NCI-H1048 (cell line): ENCODE measurements around the gene NID1.

Source experiments
- DNase-seq: peaks from one replicate; lab custom pipeline; 2025; lab: John Stamatoyannopoulos, UW

NID1 gene

DNA sequence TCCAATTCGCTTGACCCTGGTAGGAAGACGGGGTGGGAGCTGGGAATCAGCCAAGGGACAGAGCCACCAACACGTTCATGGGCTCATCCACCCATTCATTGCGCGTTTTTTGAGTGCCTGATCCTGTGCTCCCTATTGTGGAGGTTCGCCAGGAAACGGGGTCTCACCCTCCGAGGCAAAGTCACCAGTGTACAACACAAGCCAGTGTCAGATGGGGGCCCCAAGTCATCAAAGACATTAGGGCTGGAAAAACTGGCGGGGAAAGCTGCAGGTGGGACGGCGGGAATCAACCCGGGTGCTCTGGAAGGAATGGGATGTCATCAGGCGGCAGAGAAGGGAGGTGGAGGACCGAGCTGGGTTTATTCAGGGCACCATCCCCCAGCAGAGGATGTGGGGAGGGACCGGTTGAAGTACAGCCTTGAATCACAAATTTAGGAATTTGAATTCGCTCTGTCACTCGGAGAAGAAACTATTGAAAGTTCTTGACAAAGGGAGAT, 667 bp upstream of the NID1 start:
- DNase-seq: no peak

DNA sequence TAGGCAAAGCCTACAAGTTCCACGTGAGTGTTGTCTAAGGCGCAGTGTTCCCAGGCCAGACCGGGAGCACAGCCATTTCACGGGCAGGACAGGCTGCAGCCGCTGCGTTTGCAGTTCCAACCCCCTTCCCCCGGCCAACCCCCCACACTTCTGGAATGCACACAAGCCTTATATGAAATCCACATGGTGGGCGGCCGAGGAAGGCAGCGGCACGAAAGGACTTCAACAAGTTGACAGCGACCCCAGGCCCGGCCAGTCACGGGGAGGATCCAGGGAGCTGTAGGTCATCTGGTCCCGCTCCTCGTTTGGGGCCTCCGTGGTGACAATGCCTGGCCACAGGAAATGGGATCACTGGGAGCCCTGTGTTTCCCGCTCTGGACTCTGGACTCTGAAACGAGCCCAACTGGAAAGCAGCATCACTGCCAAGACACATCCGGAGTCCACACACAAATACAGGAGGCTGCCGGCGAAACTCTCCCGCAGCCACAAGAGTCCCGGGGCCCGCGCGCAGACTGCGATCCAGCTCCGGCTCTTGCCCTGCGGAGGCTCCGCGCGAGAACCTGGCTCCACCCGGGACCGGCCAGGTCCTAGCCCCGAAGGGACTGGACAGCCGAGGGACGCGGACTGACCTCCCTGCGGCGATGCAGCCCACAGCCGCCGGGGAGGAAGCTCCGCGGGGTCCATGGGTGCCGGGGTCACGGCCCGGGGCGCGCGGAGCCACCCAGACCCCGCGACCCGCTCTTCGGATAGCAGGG, 794 bp downstream of the NID1 start:
- DNase-seq: no peak

DNA sequence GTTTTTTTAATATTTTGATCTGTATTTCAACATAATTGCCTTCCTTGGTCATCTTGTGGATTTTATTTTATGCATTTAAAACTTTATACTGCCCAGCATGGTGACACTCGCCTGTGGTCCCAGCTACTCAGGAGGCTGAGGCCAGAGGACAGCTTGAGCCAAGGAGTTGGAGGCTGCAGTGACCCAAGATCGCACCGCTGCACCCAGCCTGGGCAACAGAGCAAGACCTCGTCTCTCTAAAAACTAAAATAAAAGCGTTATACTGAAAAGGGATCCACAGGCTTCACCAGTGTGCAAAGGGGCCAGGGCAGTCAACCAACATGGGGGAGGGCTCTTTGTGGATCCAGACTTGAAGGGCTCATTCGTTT, 1.4 kb downstream of the NID1 start:
- no peak for DNase-seq

DNA sequence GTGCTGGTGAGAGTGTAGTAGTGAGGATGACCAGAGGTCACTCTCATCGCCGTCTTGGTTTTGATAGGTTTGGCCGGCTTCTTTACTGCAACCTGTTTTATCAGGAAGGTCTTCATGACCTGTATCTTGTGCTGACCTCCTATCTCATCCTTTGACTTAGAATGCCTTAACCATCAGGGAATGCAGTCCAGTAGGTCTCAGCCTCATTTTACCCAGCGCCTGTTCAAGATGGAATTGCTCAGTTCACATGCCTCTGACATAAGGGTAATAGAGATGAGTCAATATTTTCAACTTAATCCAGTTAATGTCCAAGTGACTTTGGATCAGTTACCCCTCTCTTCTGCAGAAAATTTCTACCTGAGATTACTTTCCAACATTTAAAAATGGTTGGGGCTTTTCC, 4.6 kb downstream of the NID1 start:
- no peak for DNase-seq

DNA sequence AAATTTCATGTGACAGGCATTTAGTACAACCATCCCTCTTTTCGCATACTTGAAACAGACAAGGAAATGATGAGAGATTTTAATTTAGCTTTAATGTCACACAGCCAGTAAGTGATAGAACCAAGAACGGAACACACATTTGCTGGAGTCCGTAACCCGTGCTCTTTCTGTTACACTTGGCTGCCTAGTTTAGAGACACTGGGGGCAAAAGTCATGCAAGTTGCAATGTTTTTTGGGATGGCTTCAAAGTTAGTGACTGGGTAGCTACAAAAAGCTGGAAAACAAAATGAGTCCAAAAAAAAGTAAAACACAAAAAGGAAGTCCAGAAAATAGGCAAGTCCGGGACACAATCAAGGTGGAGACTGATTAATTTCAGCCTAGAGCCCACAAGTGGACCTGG, 5.9 kb downstream of the NID1 start:
- DNase-seq: no peak

DNA sequence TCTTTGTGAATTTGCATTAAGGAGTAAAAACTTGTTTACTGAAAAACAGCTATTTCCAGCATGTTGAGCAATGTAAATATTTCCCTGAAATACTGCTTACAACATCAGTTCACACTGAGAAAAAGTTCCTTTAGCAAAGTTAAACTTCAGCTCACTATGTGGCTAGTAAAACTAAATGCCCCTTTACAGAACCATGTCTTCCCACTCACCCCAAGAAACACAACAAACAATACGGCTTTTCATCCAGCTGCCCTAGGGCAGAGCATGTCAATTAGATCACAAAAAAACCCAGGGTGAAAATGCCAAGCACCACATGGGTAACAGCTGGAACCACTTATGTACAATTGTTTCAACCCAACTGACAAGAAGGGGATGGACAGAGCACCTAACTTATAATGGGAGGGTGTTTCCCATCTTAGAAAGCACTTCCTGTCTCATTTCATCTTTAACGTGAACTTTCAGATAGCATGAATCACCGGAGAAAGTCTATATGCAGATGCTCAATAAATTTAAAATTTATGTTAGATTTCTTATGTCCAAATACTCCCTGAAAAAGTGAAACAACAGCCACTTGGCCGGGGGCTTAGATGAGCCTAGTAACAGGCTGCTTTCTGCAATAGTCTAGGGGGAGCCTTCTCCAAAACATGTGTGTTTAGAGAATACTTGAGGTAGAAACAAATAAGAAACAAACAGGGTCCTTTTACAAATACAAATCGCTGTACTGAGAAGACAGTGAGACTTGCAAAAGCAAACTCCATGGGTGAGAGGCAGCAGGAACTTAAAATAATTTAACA, 6.6 kb downstream of the NID1 start:
- peak; percentile 68 for DNase-seq

DNA sequence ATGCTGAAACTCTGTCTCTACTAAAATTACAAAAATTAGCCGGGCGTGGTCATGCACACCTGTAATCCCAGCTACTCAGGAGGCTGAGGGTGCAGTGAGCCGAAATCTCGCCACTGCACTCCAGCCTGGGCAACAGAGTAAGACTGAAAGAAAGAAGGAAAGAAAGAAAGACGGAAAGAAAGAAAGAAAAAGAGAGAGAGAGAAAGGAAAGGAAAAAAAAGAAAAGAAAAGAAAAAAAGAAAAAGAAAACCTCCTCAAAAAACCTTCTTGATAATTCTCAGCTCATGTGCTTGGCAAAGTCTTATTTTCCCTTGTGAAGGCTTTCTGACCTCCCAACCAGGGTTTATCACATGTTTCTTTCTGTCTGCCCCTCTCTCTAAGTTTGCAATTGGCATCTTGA, 7.3 kb downstream of the NID1 start:
- DNase-seq: no peak

DNA sequence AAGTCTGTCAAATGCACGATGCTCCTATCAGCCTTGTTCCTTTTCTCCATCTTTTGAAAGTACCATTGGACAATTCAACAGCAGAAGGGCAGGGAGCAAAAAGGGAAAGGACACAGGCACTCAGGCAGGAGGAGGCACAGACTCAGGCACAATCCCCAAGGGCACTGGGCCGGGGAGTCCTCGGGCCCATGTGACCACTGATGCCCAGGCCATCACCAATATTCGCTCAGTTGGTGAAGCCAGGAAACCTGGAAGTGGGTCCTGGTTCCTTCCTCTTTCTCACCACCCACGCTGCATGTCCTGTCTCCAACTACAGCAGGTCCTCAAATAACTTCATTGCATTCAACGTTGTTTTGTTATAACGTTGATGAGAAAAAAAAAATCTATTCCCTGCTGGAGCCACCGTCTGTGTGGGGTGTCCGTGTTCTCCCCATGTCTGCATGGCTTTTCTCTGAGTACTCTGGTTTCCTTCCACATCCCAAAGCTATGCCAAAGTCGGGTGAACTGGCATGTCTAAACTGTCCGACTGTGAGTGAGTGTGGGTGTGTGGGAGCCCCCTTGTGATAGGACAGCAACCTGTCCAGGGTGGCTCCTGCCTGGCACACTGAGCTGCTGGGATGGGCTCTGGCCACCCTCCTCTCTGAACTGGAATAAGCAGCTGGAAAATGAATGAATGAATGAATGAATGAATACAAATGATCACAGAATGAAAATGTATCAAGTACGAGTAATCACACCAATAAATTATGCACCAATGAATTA, 12.5 kb downstream of the NID1 start:
- no peak for DNase-seq

DNA sequence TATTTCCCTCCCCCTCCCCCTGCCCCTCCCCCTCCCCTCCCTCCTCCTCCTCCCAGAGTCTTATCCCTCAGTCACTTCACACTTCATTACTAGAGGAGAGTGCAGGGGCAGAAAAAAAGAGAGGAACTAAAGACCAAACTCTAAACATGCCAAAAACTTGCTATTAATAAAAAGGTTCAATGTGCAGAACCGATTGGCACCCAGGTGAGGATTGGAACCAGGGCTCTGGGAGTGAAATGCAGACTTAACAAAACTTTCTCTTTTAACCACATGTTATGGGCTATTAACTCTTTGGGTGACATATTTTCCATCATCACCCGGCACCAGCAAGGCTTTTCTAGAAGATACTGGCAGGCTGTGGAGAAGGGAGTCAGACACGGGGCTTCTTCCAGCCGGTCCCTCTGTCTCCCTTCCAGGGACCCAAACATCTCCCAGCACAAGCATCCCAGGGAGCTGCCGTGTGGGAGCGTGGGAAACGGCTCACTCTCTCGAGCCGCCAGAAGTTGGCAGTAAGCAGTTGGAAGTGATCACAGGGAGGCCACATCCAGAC, 13.6 kb downstream of the NID1 start:
- no peak for DNase-seq

DNA sequence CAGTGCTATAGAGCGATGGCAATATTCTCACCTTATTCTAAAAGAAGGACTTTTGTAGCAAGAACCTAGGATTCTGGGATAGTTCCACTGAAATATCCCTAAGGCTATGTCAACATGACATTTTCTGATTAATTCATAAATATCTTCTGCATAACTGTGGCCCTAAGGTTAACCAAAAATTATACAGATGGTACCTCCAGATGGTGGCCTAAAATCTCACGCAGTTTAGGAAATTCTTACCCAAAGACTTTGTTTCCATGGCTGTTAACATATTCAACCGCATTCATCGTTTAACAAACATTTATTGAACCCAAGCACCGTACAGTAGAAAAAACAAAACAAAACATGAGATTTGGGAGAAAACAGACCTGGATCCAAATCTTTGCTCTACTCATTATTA, 19.1 kb downstream of the NID1 start:
- DNase-seq: no peak

DNA sequence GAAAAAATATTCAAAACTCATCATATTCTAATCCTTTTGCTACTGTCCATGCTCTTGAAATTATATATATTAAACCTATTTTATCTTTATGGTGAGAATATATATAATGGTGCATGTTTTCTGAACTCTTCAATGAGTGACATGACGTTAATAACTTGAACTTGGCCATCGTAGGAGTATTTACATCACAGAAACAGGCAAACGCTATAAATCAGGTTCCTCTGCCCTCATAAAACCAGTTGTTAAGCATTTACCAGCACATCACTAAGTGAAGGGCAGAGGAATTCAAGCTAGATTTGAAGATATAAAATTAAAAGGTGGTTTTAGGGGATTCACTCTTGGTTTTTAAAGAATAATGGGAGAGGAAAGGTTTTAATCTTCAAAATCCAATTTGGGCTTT, 20.5 kb downstream of the NID1 start:
- no peak for DNase-seq

DNA sequence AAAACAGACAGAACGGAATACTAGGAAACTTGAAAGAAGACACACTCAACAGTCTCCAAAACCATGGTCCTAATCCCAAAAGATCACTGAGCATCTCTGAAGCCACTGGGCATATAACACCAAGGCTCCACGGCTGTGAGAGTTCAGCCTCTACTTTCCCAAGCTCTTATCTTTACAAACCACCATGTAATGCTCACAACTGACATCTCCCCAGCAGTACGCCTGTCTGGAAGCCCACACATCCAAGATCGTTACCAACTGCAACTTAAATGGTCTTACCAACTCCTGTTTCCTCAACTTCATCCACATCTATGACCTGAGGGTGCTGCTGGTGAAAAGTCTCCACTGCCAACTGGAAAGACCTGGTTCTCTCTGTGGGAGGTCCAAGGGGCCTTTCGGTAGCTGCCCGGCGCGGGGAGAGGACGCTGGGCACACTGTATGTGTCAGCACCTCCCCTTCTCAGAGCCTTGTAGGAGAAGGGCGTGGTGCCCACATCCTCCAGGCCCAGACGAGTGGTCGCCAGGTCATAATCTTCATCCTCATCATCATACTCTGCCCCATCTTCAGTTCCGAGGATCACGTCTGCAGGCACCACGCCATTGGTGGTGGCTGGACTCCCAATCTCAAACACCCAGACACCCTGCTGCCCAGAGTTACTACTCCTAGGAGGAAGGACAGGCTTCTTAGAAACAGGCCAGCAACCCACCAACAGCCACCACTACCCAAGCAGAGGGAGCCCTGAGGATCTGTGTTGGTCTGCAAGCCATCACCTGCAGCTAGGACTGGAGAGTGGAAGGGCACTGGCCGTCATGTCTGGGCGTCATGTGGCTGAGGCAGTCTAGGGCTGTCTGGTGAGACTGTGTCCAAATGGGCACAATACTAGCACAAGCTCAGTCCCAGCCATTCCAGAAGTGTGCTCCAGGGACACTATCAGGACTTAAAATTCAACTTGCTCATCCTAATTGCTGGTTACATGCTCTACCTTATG, 23.0 kb downstream of the NID1 start:
- no peak for DNase-seq

DNA sequence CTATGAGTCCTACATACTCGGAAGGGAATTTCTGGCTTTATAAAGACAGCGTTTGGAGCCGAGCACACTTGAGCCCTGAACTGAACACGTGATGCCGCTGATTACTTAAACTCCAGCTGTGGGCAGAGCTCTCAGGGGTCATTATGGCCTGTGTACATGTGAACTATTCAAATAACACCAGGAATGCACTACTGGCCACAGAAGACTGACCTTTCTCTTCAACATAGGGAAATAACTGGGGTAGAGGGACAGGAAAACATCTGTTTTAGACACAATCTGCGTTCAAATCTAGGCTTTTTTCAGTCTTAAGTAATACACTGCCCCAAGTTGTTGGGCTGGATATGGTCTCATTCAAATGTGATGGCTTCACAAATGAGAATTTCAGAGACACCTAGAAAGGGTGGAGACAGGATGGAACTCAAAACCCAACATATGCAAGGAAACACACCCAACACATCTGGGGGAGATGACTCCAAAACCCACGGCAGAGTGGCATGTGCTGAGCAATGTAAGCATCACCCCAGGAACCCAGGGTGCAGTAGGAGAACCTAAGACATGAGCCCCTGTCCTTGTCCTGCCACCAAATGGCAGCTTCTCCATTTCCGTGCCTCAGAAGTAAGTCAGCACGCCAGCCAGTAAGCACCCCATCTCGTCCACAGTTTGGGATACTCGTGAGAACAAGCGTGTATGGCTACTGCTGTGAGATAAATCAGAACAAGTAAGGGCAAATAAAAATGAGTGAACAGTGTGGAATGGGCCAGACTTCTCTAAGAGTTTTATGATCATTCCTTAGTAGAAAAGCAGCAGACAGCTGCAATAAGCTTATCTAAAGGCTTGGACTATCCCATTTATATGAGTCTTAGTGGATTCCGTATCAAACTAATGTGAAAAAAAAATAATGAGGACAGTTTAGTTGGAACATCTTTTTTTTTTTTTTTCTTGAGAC, 24.9 kb downstream of the NID1 start:
- DNase-seq: no peak

DNA sequence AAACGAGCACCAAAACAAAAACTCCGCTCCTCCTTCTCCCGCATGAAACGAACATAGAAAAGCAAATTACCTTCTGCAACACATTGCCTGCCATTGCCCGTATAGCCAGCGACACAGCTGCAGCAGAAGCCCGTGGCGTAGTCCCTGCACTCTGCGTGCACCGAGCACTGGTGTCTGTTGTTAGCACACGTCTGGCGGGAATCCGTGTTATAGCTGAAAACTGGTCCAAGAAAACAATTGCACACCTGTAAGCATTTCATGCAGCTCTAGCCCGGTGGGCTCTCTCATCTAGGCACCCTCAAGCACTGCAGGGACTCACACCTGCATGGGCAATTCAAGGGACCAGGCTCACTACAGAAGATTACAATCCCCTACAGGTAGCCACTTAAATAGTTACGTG, 26.9 kb downstream of the NID1 start:
- no peak for DNase-seq

DNA sequence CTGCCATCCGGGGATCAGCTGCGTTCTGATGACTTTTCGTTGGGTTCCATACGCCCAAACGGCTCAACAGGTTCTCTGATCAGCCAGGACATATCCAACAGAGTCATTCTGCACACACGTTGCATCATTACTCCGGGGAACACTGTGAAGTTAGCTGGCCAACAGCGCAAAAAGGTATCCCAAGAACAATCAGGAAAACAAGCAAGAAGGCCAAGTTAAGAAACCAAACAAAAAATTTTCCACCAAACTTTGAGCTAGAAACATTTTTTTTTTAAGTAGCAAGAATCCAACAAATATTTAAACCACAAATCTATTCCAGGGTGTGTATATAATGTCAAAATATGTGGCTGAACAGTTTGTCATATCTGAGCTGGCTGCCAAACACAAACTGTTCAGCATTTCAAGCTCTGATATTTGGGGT, 29.2 kb downstream of the NID1 start:
- no peak for DNase-seq

DNA sequence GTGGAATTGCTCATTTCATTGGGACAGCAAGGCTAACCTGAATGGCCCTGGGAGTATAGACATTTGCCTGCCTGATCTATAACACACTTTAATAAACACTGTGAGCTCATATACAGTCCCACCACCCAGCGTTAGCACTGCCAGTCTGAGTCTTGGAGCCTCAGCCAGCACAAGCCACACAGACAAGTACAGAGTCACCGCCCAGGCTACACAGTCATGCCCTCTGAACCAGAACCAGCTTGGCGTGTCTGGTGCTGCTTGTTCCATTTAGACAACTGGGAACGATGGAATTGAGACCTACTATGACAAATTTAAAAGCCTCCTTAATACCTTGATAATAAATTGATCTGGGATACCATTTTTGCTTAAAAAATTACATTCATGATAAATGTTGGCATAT, 31.6 kb downstream of the NID1 start:
- no peak for DNase-seq

DNA sequence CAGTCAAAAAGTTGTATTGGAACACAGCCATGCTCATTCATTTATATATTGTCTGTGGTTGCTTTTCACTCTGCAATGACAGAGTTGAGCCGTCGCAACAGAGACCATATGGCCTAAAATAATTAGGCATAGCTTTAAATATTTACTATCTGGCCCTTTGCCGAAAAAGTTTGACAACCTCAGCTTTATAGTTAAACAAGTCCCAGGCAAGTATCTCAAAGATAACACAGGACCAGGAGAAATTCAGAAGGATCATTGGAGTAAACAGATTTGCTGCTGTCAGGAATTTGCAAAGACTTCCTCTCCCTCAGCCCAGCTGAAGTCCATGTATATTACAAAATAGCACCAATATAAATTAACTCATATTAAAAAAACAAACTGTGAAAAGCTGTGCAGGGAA, 34.4 kb downstream of the NID1 start:
- DNase-seq: no peak

DNA sequence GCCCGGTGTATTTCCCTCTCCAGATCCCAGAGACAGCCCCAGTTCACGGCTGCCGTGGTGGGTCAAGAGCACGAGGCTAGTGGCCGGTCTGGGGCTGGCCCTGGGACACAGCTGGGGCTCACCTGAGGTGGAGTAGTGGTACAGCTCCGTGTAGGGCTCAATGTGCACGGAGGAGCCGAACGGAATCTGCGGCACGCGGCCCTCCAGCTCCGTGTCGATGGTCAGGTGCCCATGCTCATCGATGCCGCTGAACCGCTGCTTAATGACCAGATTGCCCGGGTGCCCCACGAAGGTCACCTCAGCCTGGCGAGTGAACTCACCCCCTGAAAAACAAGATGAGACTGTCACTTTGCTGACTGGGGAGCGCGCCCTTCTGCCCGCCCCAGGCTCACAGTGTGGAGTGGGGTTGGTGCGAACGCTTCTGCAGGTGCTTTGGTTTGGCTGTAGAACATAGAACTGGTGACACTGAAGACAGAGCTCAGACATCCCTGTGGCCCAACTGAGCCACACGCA, 35.4 kb downstream of the NID1 start:
- no peak for DNase-seq

DNA sequence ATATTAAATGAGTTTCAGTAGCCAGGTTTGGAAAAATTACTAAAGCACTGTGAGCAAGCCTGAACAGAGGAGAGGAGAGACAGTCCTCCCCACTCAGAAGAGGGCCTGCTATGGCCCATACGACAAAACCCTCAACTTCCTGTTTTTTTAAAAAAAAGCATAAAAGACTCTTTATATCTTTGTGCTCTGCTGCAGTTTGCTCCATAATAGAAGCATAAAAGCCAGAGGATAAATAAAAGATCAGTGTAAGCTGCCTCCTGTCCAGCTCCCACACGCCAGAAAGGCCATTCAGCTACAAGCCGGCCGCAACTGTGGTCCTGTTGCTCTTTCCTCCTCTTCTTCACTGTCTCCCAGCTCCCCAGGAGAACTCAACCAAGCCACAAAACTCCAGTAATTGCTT, 37.8 kb downstream of the NID1 start:
- DNase-seq: no peak

DNA sequence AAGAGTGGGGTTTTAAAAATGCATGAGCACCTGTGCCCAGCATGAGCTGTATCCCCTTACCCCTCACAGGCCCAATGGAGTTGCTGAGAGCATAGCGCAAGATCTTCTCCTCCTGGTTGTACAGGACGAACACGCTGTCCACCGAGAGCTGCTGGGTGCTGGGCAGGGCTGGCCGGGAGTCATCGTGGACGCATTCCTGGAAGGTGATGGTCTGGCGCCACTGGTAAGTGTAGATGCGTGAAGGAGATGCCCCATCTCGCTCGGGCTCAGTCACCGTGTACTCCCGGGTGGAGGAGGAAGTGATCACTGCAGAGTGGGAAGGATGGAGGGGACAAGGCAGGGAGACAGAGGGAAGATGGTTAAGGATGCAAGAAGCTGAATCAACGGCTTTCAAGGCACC, 39.1 kb downstream of the NID1 start:
- no peak for DNase-seq
